GM12873 (cell line): ENCODE data around the gene RNF114.
A peak's percentile ranks its signal among the peaks of the same experiment; 100 is the strongest.

Experiments used
- TF ChIP-seq, protein P1 (sequence below): IDR thresholded peaks from 2 replicates; pipeline ENCODE4 v1.5.1; 2012; ENCODE audit warnings: low read depth, mild to moderate bottlenecking, moderate library complexity, low read length, control low read depth; ENCODE audit not compliant: insufficient read depth; ENCODE audit errors: missing control alignments

RNF114 gene

DNA sequence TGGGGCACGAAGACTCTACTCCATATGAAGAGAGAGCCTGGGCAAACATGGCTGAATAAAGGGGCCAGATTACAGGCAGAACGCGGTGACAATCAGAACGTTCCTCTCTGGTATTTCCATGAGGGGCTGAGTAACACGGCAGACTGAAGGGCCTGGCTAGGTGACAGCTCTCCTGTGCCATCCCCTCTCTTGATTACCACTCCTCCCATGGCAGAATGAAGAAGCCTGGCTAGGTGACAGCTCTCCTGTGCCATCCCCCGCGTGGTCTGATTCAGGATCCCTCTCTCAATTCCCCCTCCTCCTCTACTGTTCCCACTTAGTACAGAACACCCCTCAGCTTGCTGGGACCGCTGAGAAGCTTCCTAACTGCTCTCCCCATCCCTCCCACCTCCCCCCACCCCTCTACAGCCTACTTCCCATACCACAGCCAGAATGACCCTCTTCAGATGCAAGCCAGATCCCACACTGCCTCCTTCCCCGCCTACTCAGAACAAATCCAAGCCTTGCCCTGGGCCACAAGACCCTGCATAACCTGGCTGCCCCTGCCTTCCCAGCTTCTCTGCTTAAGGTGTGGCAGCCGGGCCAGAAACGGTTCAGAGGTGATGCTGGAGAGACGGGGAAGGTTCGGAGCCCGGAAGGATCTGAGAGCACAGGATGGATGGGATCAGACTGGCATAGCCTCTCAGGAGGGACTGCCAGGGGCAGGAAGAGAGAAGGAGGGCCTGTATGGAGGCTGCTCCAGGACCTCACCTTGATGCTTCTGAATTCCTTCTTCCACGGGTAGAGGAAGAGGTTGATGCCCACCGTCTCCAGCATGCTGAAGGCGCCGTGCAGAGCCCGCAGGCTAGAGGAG lies 28.6 kb upstream of the RNF114 start:
- TF ChIP-seq, protein P1, sequence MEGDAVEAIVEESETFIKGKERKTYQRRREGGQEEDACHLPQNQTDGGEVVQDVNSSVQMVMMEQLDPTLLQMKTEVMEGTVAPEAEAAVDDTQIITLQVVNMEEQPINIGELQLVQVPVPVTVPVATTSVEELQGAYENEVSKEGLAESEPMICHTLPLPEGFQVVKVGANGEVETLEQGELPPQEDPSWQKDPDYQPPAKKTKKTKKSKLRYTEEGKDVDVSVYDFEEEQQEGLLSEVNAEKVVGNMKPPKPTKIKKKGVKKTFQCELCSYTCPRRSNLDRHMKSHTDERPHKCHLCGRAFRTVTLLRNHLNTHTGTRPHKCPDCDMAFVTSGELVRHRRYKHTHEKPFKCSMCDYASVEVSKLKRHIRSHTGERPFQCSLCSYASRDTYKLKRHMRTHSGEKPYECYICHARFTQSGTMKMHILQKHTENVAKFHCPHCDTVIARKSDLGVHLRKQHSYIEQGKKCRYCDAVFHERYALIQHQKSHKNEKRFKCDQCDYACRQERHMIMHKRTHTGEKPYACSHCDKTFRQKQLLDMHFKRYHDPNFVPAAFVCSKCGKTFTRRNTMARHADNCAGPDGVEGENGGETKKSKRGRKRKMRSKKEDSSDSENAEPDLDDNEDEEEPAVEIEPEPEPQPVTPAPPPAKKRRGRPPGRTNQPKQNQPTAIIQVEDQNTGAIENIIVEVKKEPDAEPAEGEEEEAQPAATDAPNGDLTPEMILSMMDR: no peak

DNA sequence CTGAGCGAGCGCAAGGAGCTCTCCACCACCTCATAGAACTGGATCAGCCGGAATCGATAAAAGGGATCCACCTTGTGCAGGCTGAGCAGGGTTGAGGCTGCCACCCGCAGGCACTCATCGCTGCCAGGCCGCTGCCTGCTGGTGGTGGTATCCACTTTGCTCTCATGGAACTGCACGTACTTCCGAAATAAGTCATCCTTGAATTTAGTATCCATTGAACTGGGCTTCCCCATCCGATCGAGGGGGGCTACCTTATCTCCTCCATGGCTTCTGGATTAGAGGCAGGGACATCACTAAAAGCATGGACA lies 28.0 kb upstream of the RNF114 start:
- TF ChIP-seq, protein P1: no peak

DNA sequence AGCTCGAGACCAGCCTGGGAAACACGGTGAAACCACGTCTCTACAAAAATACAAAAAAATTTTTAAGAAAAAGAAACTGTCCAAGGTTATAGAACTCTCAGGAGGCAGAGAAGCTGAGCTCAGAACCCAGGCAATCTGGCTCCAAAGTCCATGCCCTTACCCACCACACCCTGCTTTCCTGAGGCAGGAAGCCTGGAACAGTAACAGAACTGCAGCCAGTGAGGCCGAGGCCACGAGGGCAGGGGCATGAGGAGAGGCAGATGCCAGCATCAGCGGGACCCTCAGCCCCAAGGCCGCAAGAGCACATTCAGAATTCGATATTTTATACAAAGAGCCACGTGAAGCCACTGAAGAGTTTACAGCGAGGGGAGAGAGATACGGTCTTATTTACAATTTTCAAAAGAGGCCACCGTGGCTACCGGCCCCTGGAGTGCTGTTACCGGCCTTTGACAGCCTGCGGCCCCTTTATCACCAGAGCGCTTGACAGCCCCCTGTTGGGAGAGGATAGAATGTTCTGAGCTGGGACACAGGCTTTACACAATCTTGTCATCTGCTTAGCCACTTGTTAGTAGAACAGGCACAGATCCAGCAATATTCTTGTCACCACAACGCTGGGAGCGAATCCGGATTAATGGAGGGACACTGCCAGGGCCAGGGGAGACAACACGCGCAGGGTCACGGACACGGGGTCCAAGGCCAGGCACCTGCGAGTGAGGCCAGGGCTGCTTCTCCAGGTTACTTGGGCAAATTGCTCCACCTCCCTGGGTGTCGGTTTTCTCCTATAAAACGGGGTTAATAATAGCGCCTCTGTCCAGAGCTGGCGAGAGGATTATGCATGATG lies 26.5 kb upstream of the RNF114 start:
- TF ChIP-seq, protein P1: peak; percentile 19

- TF ChIP-seq, protein P1: no peak
Measured at GRCh38 chr20:49910340-49910706, 25.9 kb upstream of the RNF114 start.

GRCh38 chr20:49913399-49914047 lies 22.7 kb upstream of the RNF114 start:
- TF ChIP-seq, protein P1: no peak

- TF ChIP-seq, protein P1: no peak
Measured at GRCh38 chr20:49914310-49915117, 21.7 kb upstream of the RNF114 start.

- TF ChIP-seq, protein P1: no peak
Measured at GRCh38 chr20:49915118-49915379, 21.1 kb upstream of the RNF114 start.
